GM20431 (cell line): Measurements from ENCODE around the gene ALDH3A2.
"Not testable (repeated sequence)": the region's sequence is repeated elsewhere in the genome, so short reads cannot be mapped to it uniquely, and the experiment has no call there.

Experiments used
- in situ Hi-C: fragments of 300-500 bp; cut with MseI, MboI; formaldehyde crosslinking; loops from one replicate; pipeline ENCODE4 v1.15.0; 2020; ENCODE audit warnings: low sequenced_read_pairs; ENCODE audit not compliant: unreplicated experiment

ALDH3A2 gene

GRCh38 chr17:19649274-19649541 lies 657 bp downstream of the ALDH3A2 start:
- in situ Hi-C loops = no loop called here

DNA sequence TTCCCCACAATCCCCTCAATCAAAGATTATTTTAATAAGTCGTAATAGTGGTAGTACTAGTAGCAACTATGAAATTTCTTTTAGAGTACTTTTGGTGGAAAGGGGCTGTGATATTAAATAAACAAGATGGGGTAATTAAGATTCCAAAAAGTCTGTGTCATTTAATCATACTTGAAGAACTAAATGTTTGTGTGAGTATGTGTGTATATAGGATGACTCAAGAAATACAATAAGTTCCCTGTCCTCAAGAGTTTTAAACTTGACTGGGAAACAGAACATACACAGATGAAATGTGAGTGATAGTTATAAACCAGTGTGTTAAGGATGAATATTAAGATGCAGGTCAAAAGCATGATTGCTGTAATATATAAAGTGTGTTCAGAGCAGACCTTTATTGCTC lies 2.3 kb downstream of the ALDH3A2 start:
- in situ Hi-C loops = no loop called here

DNA sequence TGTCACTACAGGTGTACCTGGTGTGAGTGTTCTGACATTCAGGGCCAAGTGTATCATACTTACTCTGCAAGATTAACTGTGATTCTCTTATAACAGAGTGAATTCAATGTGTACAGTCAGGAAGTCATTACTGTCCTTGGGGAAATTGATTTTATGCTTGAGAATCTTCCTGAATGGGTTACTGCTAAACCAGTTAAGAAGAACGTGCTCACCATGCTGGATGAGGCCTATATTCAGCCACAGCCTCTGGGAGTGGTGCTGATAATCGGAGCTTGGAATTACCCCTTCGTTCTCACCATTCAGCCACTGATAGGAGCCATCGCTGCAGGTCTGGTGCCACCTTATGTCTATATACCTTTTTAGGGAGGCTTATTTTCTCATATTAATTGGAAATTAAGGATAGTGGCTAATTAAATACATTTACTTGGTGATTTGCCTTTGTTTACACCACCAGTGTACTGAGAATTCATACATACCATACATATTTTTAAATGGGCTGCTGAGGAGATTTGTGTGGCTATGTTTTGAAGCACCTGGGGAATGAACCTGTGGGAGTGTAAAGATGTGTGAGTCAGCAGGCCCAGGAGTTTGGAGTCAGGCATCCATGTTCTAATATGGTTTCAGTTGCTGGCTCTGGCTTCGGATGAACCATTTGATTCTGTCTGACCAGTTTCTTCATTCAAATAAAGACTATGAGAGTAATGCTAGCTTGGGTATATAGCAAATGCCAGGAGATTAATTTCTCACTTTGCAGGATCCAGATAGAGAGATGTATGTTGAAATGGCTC lies 3.1 kb downstream of the ALDH3A2 start:
- in situ Hi-C loops = no loop called here

- in situ Hi-C loops = no loop called here
These were observed 4.0 kb downstream of the ALDH3A2 start for GRCh38 chr17:19652595-19652994.

- in situ Hi-C loops = no loop called here
These were observed 5.9 kb downstream of the ALDH3A2 start for GRCh38 chr17:19654342-19654886.

DNA sequence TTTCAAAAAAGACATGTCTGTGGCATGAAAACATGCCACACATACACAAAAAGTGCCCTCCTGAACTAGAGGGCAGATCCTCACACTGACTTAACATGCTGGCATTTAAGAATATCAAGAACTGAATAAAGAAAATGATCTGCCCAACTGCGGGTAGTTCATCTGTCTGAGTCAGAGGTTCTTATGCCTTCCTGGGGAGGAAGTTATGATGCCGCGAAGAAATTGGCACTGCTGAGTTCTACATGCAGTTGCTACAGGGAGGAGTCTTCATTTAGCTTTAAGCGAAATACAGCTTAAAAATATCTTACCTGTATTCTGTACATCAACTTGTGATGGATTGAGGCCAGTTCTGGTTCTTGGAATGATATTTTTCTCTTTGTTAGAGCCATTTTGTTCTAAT lies 6.3 kb downstream of the ALDH3A2 start:
- in situ Hi-C loops = no loop called here

- in situ Hi-C loops = no loop called here
These were observed 7.8 kb downstream of the ALDH3A2 start for GRCh38 chr17:19656336-19656735.

DNA sequence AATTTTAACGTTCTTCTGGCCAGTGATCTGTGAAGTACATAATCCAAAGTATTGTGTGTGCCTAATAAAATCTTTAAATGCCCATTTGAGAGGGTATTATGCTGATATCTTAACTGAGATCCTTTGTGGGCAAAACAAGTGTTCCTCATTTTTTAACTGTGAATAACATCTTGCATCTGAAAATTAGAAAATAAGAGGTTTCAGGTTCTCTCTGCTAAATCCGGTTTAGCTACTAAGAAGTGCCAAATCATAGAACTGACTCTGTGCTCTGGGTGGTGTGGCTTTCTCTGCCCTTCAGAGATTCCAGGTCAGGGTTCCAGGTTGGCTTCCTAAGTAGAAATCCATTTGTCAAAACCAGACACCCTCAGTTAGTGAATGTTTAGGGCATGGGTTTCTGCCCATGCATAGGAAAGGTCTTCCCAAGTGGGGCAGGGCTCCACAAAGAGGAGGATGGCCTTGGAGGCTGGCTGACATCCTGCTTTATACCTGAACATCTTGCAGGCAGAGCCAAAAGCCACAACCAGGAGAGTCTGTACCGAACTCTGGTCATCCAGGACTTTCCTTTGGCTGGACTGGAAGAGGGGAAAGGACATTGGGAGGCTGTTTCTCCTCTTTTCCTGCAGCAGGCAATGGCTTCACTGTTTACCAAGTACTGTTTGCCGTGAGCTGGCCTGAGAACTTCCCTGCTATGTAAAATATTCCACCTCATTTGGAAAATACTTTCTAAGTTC lies 8.5 kb downstream of the ALDH3A2 start:
- in situ Hi-C loops = no loop called here

- in situ Hi-C loops = no loop called here
These were observed 11.0 kb downstream of the ALDH3A2 start for GRCh38 chr17:19659366-19660177.

DNA sequence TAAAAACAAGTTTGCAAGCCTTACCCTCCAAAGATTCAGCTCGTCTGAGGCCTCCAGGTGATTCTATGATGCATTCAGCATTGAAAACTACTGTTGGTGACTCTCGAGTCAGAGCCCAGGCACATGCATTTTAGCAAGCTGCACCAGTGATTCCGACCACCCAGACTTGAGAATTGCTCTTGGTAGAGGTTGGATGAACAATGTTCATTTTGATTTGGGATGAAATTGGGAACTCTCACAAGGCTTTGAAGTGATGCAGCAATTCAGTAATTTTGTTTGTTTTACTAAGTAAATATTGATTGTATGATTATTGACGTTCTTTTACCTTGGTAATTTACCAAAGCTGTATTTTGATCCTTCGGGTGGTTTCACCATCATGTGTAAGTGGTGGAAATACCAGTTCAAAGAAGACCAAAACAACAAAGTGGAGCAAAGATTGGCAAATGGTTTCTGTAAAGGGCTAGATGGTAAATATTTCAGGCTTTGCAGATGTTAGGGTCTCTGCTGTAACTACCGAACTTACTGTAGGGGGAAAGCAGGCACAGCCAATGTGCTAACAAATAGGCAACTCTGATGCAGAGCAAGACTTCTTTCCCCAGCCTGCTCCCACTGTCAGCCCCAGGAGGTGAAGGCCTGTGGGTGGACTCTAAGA lies 11.8 kb downstream of the ALDH3A2 start:
- in situ Hi-C loops = no loop called here

DNA sequence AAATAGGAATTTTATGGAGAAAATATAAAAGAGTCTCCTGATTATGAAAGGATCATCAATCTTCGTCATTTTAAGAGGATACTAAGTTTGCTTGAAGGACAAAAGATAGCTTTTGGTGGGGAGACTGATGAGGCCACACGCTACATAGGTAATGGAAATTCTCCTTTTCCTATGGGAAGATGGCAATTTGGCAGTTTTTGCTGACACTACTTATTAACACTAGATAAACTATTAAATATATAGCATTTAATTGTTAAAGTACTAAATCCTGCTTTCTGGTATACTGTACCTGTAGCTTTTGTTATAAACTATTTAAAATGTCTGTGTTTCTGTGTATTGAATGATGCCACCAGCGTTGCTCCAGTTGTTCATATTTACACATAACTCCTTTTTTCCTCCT lies 12.6 kb downstream of the ALDH3A2 start:
- in situ Hi-C loops = no loop called here

GRCh38 chr17:19663097-19663496 lies 14.5 kb downstream of the ALDH3A2 start:
- in situ Hi-C loops = no loop called here

DNA sequence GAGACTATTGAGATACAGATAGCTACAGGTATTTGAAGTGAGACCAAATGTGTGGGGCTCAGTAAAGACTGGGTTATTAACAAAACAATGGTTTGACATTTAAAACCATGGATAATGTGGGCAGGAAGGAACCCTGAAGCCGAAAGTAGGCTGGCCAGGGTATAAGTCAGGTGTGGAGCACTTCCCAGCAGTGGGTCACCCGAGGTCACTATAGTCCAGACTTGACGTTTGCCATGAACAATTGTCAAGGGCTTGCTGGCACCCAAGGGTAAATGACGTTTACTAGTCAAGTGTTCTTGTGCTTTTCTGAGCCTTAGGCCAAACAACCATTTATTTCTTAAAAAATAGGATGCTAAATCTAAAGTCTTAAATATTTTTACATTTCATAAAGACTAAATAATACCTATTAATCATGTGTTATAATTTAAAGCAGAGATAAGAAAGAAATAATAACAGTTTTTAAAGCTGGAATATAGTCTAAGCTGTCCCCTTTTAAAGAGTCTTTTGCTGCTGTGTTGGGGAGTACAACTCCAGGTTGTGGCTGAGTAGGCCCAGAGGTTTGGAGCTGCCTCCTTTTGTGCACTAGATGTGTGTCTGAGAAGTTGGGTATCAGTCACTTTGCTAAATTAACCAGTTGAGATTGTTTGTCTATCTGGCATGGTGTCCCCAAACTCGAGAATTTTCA lies 15.7 kb downstream of the ALDH3A2 start:
- in situ Hi-C loops = no loop called here

GRCh38 chr17:19664821-19665181 lies 16.2 kb downstream of the ALDH3A2 start:
- in situ Hi-C loops = no loop called here

DNA sequence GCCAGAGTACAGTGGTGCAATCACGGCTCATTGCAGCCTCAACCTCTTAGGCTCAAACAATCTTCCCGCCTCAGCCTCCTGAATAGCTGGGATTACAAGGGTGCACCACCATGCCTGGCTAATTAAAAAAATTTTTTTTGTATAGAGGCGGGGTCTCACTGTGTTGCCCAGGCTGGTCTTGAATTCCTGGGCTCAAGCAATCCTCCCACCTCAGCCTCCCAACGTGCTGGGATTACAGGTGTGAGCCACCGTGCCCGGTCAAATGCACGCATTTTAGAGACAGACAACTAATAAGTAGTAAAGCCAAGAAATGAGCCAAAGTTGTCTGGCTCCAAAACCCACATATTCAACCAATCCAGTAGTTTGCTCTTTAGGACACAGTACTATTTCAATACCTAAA lies 21.1 kb downstream of the ALDH3A2 start:
- in situ Hi-C loops = not testable (repeated sequence)

- in situ Hi-C loops = no loop called here
These were observed 22.4 kb downstream of the ALDH3A2 start for GRCh38 chr17:19670908-19671307.

- in situ Hi-C loops = no loop called here
These were observed 22.9 kb downstream of the ALDH3A2 start for GRCh38 chr17:19671433-19671832.

- in situ Hi-C loops = no loop called here
These were observed 23.6 kb downstream of the ALDH3A2 start for GRCh38 chr17:19672009-19672750.

DNA sequence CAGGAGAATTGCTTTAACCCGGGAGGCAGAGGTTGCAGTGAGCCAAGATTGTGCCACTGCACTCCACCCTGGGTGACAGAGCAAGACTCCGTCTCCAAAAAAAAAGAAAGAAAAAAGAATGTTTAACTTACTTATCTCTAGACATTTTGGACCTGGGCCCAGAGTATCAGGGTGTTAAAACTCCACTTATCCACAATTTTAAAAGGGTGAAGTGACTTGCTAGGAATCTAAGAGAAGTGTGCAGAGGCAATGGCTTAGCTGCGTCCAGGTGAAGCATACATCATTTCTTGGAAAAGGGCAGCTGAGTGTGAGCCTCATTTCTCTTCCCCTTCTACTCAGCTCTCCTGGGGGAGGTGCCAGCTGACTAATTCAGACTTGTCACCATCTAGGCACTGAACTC lies 25.1 kb downstream of the ALDH3A2 start:
- in situ Hi-C loops = no loop called here
